HepG2 (cell line): ENCODE data around the gene ANXA2. TPM values are rescaled to one million over a fixed set of nuclear protein-coding genes. Genes with fewer than 3 reads are reported as not detected.
"Not testable (repeated sequence)": the region's sequence is repeated elsewhere in the genome, so short reads cannot be mapped to it uniquely, and the experiment has no call there.

Source experiments
- ATAC-seq: fragments of 200-7000 bp; cut with Tn5 transposase; 3 replicates; pipeline ENCODE4 v1.9.1; 2020; ENCODE audit warnings: mild to moderate bottlenecking, moderate library complexity
- BruUV-seq: library from RNA; stranded (reverse); fragments of 400-500 nt; replicated peaks from 2 replicates; lab custom pipeline; 2021; lab: Mats Ljungman, UMichigan
- CTCF ChIA-PET: fragments of 300-600 bp; formaldehyde crosslinking; extraction: SDS; loops from one replicate; lab custom pipeline; 2021; ENCODE audit warnings: low total read pairs, inconsistent platforms, low intra/inter-chr PET ratio; lab: Yijun Ruan, JAX
- POLR2A ChIA-PET: fragments of 350-600 bp; sonication (Branson Sonifier 250); formaldehyde crosslinking; loops from one replicate; lab custom pipeline; 2020; ENCODE audit warnings: antibody characterized with exemption, inconsistent platforms; lab: Yijun Ruan, JAX
- DNase-seq: peaks from one replicate; pipeline ENCODE4 v3.0.0-alpha.2; 2015; ENCODE audit warnings: low spot score
- FAIRE-seq: peaks from 3 replicates; lab custom pipeline; 2011; peaks lifted over from hg19 to GRCh38; lab: Jason Lieb, UNC
- H2AFZ ChIP-seq: one replicate; pipeline ENCODE4 v1.6.1; 2011; ENCODE audit warnings: low read length, inconsistent platforms
- H3K27ac ChIP-seq: fragments of 300-600 bp; 3 replicates; pipeline ENCODE4 v1.8.0; 2011; ENCODE audit warnings: mixed run types, mild to moderate bottlenecking, mixed read lengths, low read length, inconsistent platforms; ENCODE audit not compliant: insufficient read depth; ENCODE audit errors: extremely low read length
- H3K27me3 ChIP-seq, 2 experiments: fragments of 200-600 bp in 1 of 2; 2 replicates in 1 of 2; 3 replicates in 1 of 2; pipeline versions ENCODE4 v1.6.0 to v1.8.0; 2011; ENCODE audit warnings: low read length in 2 of 2, mild to moderate bottlenecking in 2 of 2, moderate library complexity in 2 of 2, inconsistent platforms in 1 of 2; ENCODE audit not compliant: insufficient read depth in 2 of 2, control insufficient read depth in 1 of 2
- H3K36me3 ChIP-seq, 2 experiments: fragments of 200-600 bp in 1 of 2; replicated peaks in 1 of 2; 2 replicates in 1 of 2; 3 replicates in 1 of 2; pipeline versions ENCODE4 v1.5.1 to v1.8.0; 2011; ENCODE audit warnings: low read length in 2 of 2, inconsistent platforms in 1 of 2; ENCODE audit not compliant: insufficient read depth in 2 of 2, control insufficient read depth in 1 of 2
- H3K4me1 ChIP-seq: 2 replicates; pipeline ENCODE4 v1.5.1; 2012; ENCODE audit warnings: low read length, inconsistent platforms; ENCODE audit not compliant: insufficient read depth
- H3K4me2 ChIP-seq: 2 replicates; pipeline ENCODE4 v1.6.0; 2011; ENCODE audit warnings: low read depth, low read length, inconsistent platforms
- H3K4me3 ChIP-seq, 3 experiments: fragments of 200-600 bp in 1 of 3; sonication (generic), shearing (Covaris generic) in 1 of 3; replicated peaks in 1 of 3; 2 replicates each; pipeline ENCODE4 v1.5.1; 2011 to 2016; ENCODE audit warnings: low read length in 3 of 3, inconsistent platforms in 2 of 3, low read depth in 2 of 3, mild to moderate bottlenecking in 2 of 3, control low read depth in 1 of 3, mixed read lengths in 1 of 3; ENCODE audit not compliant: insufficient read depth in 1 of 3
- H3K79me2 ChIP-seq: one replicate; pipeline ENCODE4 v1.6.1; 2011; ENCODE audit warnings: low read length, inconsistent platforms; ENCODE audit not compliant: insufficient read depth
- H3K9ac ChIP-seq: 2 replicates; pipeline ENCODE4 v1.6.0; 2011; ENCODE audit warnings: mild to moderate bottlenecking, low read depth, low read length, inconsistent platforms; ENCODE audit not compliant: insufficient read depth
- H3K9me3 ChIP-seq: 2 replicates; pipeline ENCODE4 v1.5.1; 2012; ENCODE audit warnings: mild to moderate bottlenecking, low read length
- H4K20me1 ChIP-seq: 2 replicates; pipeline ENCODE4 v1.6.0; 2011; ENCODE audit warnings: inconsistent platforms, mild to moderate bottlenecking, low read length, moderate library complexity; ENCODE audit not compliant: insufficient read depth
- TRIM24 ChIP-seq: sonication (generic); formaldehyde crosslinking; IDR thresholded peaks from 2 replicates; pipeline ENCODE4 v1.8.0; 2022; ENCODE audit warnings: mild to moderate bottlenecking, missing genetic modification reagents
- ZNF251 ChIP-seq: sonication (generic); formaldehyde crosslinking; IDR thresholded peaks from 2 replicates; pipeline ENCODE4 v1.9.0; 2021; ENCODE audit warnings: mild to moderate bottlenecking, missing genetic modification reagents
- WGBS: methylation state at CpG from one replicate; pipeline ENCODE4 v1.1.6; 2017; ENCODE audit warnings: low lambda C conversion rate; 5-methylcytosine and 5-hydroxymethylcytosine counted together
- in situ Hi-C: cut with HindIII; loops from 2 replicates; pipeline ENCODE4 v1.10.0; 2017; ENCODE audit warnings: low pct_unique_long_range_greater_than_20kb; ENCODE audit not compliant: extremely low pct_ligation_motif_present
- intact Hi-C: fragments of 100-400 bp; cut with micrococcal nuclease; formaldehyde crosslinking; loops from one replicate; pipeline ENCODE4 v1.10.0; 2022; ENCODE audit not compliant: unreplicated experiment
- polyA plus RNA-seq, 8 experiments: library from polyadenylated mRNA; depleted of rRNA in 3 of 8; stranded (reverse) in 7 of 8; unstranded in 1 of 8; fragments of >200 nt; fragmentation: Illumina TruSeq in 4 of 8; extraction: Trizol in 4 of 8; gene quantifications; 2 replicates each; pipeline versions ENCODE4 v1.2.1 to v1.2.3, GENCODE V29; 2011 to 2016; ENCODE audit warnings: low read depth in 4 of 8, missing spikeins in 1 of 8, mixed read lengths in 1 of 8; ENCODE audit not compliant: insufficient read depth in 1 of 8
- total RNA-seq, 5 experiments: library from RNA; depleted of rRNA; stranded (reverse); fragments of >200 nt; fragmentation: Illumina TruSeq; extraction: Trizol; gene quantifications; 2 replicates each; pipeline ENCODE4 v1.2.3, GENCODE V29; 2016; ENCODE audit warnings: low read depth in 1 of 5
- TF ChIP-seq, protein P1 (sequence below): sonication (generic); formaldehyde crosslinking; IDR thresholded peaks from 2 replicates; pipeline ENCODE4 v1.4.0; 2020; ENCODE audit warnings: missing genetic modification reagents, borderline replicate concordance

Gene ANXA2
- total and polyA plus RNA-seq, 2 of the 13 experiments (the other 11 are each of a cell fraction or from before 2014, with no cell fraction given), result 196 to 613 TPM

GRCh38 chr15:60411774-60412425, 14.1 kb upstream of the ANXA2 start (continued):
- TF ChIP-seq, protein P1, sequence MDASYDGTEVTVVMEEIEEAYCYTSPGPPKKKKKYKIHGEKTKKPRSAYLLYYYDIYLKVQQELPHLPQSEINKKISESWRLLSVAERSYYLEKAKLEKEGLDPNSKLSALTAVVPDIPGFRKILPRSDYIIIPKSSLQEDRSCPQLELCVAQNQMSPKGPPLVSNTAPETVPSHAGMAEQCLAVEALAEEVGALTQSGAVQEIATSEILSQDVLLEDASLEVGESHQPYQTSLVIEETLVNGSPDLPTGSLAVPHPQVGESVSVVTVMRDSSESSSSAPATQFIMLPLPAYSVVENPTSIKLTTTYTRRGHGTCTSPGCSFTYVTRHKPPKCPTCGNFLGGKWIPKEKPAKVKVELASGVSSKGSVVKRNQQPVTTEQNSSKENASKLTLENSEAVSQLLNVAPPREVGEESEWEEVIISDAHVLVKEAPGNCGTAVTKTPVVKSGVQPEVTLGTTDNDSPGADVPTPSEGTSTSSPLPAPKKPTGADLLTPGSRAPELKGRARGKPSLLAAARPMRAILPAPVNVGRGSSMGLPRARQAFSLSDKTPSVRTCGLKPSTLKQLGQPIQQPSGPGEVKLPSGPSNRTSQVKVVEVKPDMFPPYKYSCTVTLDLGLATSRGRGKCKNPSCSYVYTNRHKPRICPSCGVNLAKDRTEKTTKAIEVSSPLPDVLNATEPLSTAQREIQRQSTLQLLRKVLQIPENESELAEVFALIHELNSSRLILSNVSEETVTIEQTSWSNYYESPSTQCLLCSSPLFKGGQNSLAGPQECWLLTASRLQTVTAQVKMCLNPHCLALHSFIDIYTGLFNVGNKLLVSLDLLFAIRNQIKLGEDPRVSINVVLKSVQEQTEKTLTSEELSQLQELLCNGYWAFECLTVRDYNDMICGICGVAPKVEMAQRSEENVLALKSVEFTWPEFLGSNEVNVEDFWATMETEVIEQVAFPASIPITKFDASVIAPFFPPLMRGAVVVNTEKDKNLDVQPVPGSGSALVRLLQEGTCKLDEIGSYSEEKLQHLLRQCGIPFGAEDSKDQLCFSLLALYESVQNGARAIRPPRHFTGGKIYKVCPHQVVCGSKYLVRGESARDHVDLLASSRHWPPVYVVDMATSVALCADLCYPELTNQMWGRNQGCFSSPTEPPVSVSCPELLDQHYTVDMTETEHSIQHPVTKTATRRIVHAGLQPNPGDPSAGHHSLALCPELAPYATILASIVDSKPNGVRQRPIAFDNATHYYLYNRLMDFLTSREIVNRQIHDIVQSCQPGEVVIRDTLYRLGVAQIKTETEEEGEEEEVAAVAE (CRISPR knock-in tag), result no peak
- no peak for TF ChIP-seq TRIM24 (CRISPR knock-in tag)
- no peak for TF ChIP-seq ZNF251

- intact Hi-C loops, H3K9ac ChIP-seq, H3K36me3 ChIP-seq, ATAC-seq, BruUV-seq, H3K79me2 ChIP-seq, CTCF ChIA-PET, H3K27me3 ChIP-seq, FAIRE-seq, POLR2A ChIA-PET, H3K9me3 ChIP-seq, DNase-seq, H4K20me1 ChIP-seq, H3K4me2 ChIP-seq, H3K27ac ChIP-seq, in situ Hi-C loops, H2AFZ ChIP-seq, H3K4me3 ChIP-seq: not testable (repeated sequence)
- peaks cover 49% of the 10 kb centered on the region for H3K4me1 ChIP-seq
- WGBS, result 94% methylated on average over 9 of the region's 9 CpGs
Observed at GRCh38 chr15:60410350-60410749, 12.6 kb upstream of the ANXA2 start.
